GM12878 (cell line): Measurements from ENCODE around the gene CXCL17. TPM values are rescaled to one million over a fixed set of nuclear protein-coding genes. Genes with fewer than 3 reads are reported as not detected.

ENCODE experiments used
- ATAC-seq: fragments of 200-7000 bp; cut with Tn5 transposase; 3 replicates; pipeline ENCODE4 v1.9.1; 2020; ENCODE audit warnings: mild to moderate bottlenecking, moderate library complexity
- BruUV-seq: library from RNA; stranded (reverse); fragments of 400-500 nt; replicated peaks from 2 replicates; lab custom pipeline; 2021; lab: Mats Ljungman, UMichigan
- CTCF ChIA-PET: fragments of 300-600 bp; sonication (Branson Sonifier 250); formaldehyde crosslinking; extraction: SDS; loops from one replicate; lab custom pipeline; 2021; ENCODE audit warnings: inconsistent platforms; lab: Yijun Ruan, JAX
- POLR2A ChIA-PET: fragments of 350-600 bp; formaldehyde crosslinking; extraction: SDS; loops from one replicate; lab custom pipeline; 2021; ENCODE audit warnings: inconsistent platforms; lab: Charles Lee
- RAD21 ChIA-PET: fragments of 300-600 bp; sonication (Branson Sonifier 250); formaldehyde crosslinking; loops from one replicate; lab custom pipeline; 2023; ENCODE audit warnings: antibody characterized with exemption; ENCODE audit not compliant: unreplicated experiment; lab: Charles Lee
- SMC1A ChIA-PET: fragments of 300-600 bp; sonication (Branson Sonifier 250); formaldehyde crosslinking; loops from one replicate; lab custom pipeline; 2023; ENCODE audit not compliant: unreplicated experiment, uncharacterized antibody; lab: Charles Lee
- DNase-seq: peaks from one replicate; pipeline ENCODE4 v3.0.0-alpha.2; 2011; ENCODE audit warnings: low read depth, low spot score
- FAIRE-seq: peaks from 3 replicates; lab custom pipeline; 2011; peaks lifted over from hg19 to GRCh38; lab: Jason Lieb, UNC
- H2AFZ ChIP-seq: 2 replicates; pipeline ENCODE4 v1.6.0; 2011; ENCODE audit warnings: low read depth, low read length, control low read depth; ENCODE audit not compliant: control insufficient read depth
- H3K27ac ChIP-seq: 2 replicates; pipeline ENCODE4 v1.5.1; 2011; ENCODE audit warnings: control low read depth; ENCODE audit not compliant: control insufficient read depth, insufficient read depth
- H3K27me3 ChIP-seq, 2 experiments: replicated peaks in 1 of 2; 2 replicates each; pipeline versions ENCODE4 v1.6.0 to v1.6.1; 2011; ENCODE audit warnings: low read length in 1 of 2; ENCODE audit not compliant: control insufficient read depth in 2 of 2, insufficient read depth in 2 of 2
- H3K36me3 ChIP-seq, 2 experiments: 2 replicates each; pipeline ENCODE4 v1.5.1; 2011; ENCODE audit warnings: low read length in 1 of 2; ENCODE audit not compliant: control insufficient read depth in 2 of 2, insufficient read depth in 2 of 2
- H3K4me1 ChIP-seq: 2 replicates; pipeline ENCODE4 v1.6.1; 2011; ENCODE audit warnings: mild to moderate bottlenecking, low read length, moderate library complexity, mixed read lengths; ENCODE audit not compliant: control insufficient read depth, insufficient read depth
- H3K4me2 ChIP-seq: 2 replicates; pipeline ENCODE4 v1.6.0; 2011; ENCODE audit warnings: control low read depth; ENCODE audit not compliant: control insufficient read depth, insufficient read depth
- H3K4me3 ChIP-seq: fragments of 200-600 bp; sonication (generic); 2 replicates; pipeline ENCODE4 v1.5.1; 2016
- H3K79me2 ChIP-seq: 2 replicates; pipeline ENCODE4 v1.6.0; 2011; ENCODE audit warnings: low read length; ENCODE audit not compliant: control insufficient read depth, insufficient read depth
- H3K9ac ChIP-seq: 2 replicates; pipeline ENCODE4 v1.8.0; 2011; ENCODE audit warnings: low read length, control low read depth, mixed read lengths; ENCODE audit not compliant: control insufficient read depth, insufficient read depth
- H3K9me3 ChIP-seq: replicated peaks from 3 replicates; pipeline ENCODE4 v1.5.1; 2011; ENCODE audit warnings: mild to moderate bottlenecking, low read length; ENCODE audit not compliant: control insufficient read depth, insufficient read depth
- H4K20me1 ChIP-seq: 2 replicates; pipeline ENCODE4 v1.6.0; 2011; ENCODE audit not compliant: control insufficient read depth, insufficient read depth
- MYB ChIP-seq: fragments of 150-350 bp; IDR thresholded peaks from 2 replicates; pipeline ENCODE4 v1.6.1; 2014; ENCODE audit warnings: mild to moderate bottlenecking, low read depth, low read length, borderline replicate concordance
- NFYA ChIP-seq: IDR thresholded peaks from 2 replicates; pipeline ENCODE4 v1.6.1; 2011; ENCODE audit warnings: low read depth, mild to moderate bottlenecking, low read length, improper control_type of control experiment, borderline replicate concordance
- NFYB ChIP-seq: IDR thresholded peaks from 2 replicates; pipeline ENCODE4 v1.6.1; 2011; ENCODE audit warnings: low read depth, mild to moderate bottlenecking, low read length, improper control_type of control experiment, moderate library complexity; ENCODE audit not compliant: insufficient read depth
- NKRF ChIP-seq: fragments of 450-650 bp; conservative IDR thresholded peaks from 2 replicates; pipeline ENCODE4 v1.6.1; 2017; ENCODE audit warnings: mild to moderate bottlenecking, moderate library complexity
- RELA ChIP-seq: fragments of 450-650 bp; IDR thresholded peaks from 2 replicates; pipeline ENCODE4 v1.8.0; 2014; ENCODE audit warnings: borderline replicate concordance; ENCODE audit not compliant: partially characterized antibody
- SREBF2 ChIP-seq: IDR thresholded peaks from 2 replicates; pipeline ENCODE4 v1.6.1; 2012; ENCODE audit warnings: mild to moderate bottlenecking, low read length
- STAT1 ChIP-seq: fragments of 450-650 bp; conservative IDR thresholded peaks from 2 replicates; pipeline ENCODE4 v1.6.1; 2014; ENCODE audit warnings: antibody characterized with exemption, mild to moderate bottlenecking
- ZBTB40 ChIP-seq: fragments of 450-650 bp; IDR thresholded peaks from 2 replicates; pipeline ENCODE4 v1.6.1; 2016; ENCODE audit warnings: mild to moderate bottlenecking, moderate library complexity, borderline replicate concordance
- WGBS: methylation state at CpG from one replicate; pipeline ENCODE4 v1.1.6; 2016; ENCODE audit warnings: low lambda C conversion rate; ENCODE audit not compliant: insufficient replicate concordance, insufficient coverage; ENCODE audit errors: missing lambda C conversion rate; 5-methylcytosine and 5-hydroxymethylcytosine counted together
- in situ Hi-C: fragments of 300-500 bp; cut with MboI; formaldehyde crosslinking; loops from 9 replicates; pipeline ENCODE4 v1.14.3; 2018; ENCODE audit warnings: mixed read lengths
- intact Hi-C: fragments of 100-400 bp; cut with micrococcal nuclease; formaldehyde crosslinking; loops from one replicate; pipeline ENCODE4 v1.14.2; 2022; ENCODE audit not compliant: unreplicated experiment
- polyA plus RNA-seq, 11 experiments: library from polyadenylated mRNA; depleted of rRNA in 4 of 11; unstranded in 6 of 11; stranded (reverse) in 5 of 11; fragments of >200 nt; fragmentation: Nextera tagmentation in 4 of 11; fragmentation: Illumina TruSeq in 1 of 11; extraction: Ambion mirVana in 4 of 11; extraction: Trizol in 1 of 11; gene quantifications; 1 replicate in 1 of 11; 2 replicates in 10 of 11; pipeline versions ENCODE4 v1.2.1 to v1.2.3, GENCODE V29; 2011 to 2016; ENCODE audit warnings: inconsistent platforms in 2 of 11, missing spikeins in 2 of 11, low read depth in 1 of 11
- total RNA-seq, 4 experiments: library from RNA; depleted of rRNA in 3 of 4; stranded (reverse); fragments of >200 nt in 3 of 4; fragmentation: Illumina TruSeq in 1 of 4; extraction: Trizol in 1 of 4; gene quantifications; 2 replicates each; pipeline versions ENCODE4 v1.2.1 to v1.2.3, GENCODE V29; 2013 to 2021
- TF ChIP-seq, protein P1 (sequence below): IDR thresholded peaks from 2 replicates; pipeline ENCODE4 v1.6.1; 2012; ENCODE audit warnings: improper control_type of control experiment, low read depth, low read length; ENCODE audit not compliant: insufficient replicate concordance
- TF ChIP-seq, protein P2 (sequence below): fragments of 450-650 bp; IDR thresholded peaks from 2 replicates; pipeline ENCODE4 v1.6.1; 2014; ENCODE audit warnings: mild to moderate bottlenecking

The CXCL17 gene
- total and polyA plus RNA-seq, 10 of the 15 experiments (the other 5 are each of a cell fraction or from before 2014, with no cell fraction given) = 0.13 to 0.24 (median 0.15) TPM; not detected in 7

DNA sequence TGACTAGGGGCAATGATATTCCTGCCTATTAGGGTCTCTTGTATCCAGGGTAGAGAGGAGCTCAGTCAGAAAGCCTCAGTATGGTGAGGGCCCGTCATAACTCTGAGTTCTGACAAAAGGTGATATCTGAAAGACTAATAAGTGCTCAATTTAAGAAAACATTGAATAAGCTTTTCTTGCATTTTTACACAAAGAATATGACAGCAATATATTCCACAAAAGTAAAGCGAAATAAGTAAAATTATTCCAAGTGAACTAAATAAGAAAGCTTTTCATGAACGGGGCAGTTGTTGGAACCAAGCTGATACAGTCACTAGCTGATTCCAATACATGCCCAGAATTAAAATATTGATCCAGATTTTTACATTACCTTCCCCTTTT is 45.0 kb upstream of the CXCL17 start:
- H3K4me2 ChIP-seq = no peak overlapping the region
- BruUV-seq = no TSS peak
- H3K9me3 ChIP-seq = no peaks in the 10 kb centered on the region
- no peak overlapping the region for H3K4me3 ChIP-seq
- no peaks in the 10 kb centered on the region for H3K27me3 ChIP-seq
- ATAC-seq = no peak
- ChIA-PET CTCF (interaction anchor here (1.2 to 3.0 kb wide), 4 partner anchors 9 to 49 kb away, joined by 3 to 9 read pairs (median 4); partner anchors contain the start of gene CEACAM1), SMC1A (interaction anchor here (0.8 to 1.5 kb wide), 4 partner anchors 9 to 22 kb away, joined by 3 to 5 read pairs (median 4); no protein-coding TSS in a partner anchor), RAD21 (no interaction called here), POLR2A (interaction anchor here (0.5 to 1.4 kb wide), 2 partner anchors 10 to 17 kb away, joined by 3 to 5 read pairs; no protein-coding TSS in a partner anchor)
- no peaks in the 10 kb centered on the region for H3K79me2 ChIP-seq
- WGBS = 28% methylated on average over 3 of the region's 3 CpGs
- no peak overlapping the region for H3K9ac ChIP-seq
- no peak overlapping the region for H3K27ac ChIP-seq
- H3K36me3 ChIP-seq = no peaks in the 10 kb centered on the region
- H4K20me1 ChIP-seq = no peaks in the 10 kb centered on the region
- H2AFZ ChIP-seq = no peak overlapping the region
- H3K4me1 ChIP-seq = no peaks in the 10 kb centered on the region
- in situ Hi-C loops = no loop called here
- TF ChIP-seq MYB (no peak), STAT1 (no peak), ZBTB40 (no peak), NFYA (no peak), RELA (no peak), SREBF2 (no peak), NFYB (no peak), NKRF (no peak)
- TF ChIP-seq, protein P1, sequence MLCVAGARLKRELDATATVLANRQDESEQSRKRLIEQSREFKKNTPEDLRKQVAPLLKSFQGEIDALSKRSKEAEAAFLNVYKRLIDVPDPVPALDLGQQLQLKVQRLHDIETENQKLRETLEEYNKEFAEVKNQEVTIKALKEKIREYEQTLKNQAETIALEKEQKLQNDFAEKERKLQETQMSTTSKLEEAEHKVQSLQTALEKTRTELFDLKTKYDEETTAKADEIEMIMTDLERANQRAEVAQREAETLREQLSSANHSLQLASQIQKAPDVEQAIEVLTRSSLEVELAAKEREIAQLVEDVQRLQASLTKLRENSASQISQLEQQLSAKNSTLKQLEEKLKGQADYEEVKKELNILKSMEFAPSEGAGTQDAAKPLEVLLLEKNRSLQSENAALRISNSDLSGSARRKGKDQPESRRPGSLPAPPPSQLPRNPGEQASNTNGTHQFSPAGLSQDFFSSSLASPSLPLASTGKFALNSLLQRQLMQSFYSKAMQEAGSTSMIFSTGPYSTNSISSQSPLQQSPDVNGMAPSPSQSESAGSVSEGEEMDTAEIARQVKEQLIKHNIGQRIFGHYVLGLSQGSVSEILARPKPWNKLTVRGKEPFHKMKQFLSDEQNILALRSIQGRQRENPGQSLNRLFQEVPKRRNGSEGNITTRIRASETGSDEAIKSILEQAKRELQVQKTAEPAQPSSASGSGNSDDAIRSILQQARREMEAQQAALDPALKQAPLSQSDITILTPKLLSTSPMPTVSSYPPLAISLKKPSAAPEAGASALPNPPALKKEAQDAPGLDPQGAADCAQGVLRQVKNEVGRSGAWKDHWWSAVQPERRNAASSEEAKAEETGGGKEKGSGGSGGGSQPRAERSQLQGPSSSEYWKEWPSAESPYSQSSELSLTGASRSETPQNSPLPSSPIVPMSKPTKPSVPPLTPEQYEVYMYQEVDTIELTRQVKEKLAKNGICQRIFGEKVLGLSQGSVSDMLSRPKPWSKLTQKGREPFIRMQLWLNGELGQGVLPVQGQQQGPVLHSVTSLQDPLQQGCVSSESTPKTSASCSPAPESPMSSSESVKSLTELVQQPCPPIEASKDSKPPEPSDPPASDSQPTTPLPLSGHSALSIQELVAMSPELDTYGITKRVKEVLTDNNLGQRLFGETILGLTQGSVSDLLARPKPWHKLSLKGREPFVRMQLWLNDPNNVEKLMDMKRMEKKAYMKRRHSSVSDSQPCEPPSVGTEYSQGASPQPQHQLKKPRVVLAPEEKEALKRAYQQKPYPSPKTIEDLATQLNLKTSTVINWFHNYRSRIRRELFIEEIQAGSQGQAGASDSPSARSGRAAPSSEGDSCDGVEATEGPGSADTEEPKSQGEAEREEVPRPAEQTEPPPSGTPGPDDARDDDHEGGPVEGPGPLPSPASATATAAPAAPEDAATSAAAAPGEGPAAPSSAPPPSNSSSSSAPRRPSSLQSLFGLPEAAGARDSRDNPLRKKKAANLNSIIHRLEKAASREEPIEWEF = no peak
- TF ChIP-seq, protein P2, sequence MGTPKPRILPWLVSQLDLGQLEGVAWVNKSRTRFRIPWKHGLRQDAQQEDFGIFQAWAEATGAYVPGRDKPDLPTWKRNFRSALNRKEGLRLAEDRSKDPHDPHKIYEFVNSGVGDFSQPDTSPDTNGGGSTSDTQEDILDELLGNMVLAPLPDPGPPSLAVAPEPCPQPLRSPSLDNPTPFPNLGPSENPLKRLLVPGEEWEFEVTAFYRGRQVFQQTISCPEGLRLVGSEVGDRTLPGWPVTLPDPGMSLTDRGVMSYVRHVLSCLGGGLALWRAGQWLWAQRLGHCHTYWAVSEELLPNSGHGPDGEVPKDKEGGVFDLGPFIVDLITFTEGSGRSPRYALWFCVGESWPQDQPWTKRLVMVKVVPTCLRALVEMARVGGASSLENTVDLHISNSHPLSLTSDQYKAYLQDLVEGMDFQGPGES = no peak
- TF ChIP-seq, all 136 proteins: peak for 0
- intact Hi-C loops = no loop called here
- no peak for DNase-seq
- no peak for FAIRE-seq
